Measurements from ENCODE around the gene NCOA6.

DNA sequence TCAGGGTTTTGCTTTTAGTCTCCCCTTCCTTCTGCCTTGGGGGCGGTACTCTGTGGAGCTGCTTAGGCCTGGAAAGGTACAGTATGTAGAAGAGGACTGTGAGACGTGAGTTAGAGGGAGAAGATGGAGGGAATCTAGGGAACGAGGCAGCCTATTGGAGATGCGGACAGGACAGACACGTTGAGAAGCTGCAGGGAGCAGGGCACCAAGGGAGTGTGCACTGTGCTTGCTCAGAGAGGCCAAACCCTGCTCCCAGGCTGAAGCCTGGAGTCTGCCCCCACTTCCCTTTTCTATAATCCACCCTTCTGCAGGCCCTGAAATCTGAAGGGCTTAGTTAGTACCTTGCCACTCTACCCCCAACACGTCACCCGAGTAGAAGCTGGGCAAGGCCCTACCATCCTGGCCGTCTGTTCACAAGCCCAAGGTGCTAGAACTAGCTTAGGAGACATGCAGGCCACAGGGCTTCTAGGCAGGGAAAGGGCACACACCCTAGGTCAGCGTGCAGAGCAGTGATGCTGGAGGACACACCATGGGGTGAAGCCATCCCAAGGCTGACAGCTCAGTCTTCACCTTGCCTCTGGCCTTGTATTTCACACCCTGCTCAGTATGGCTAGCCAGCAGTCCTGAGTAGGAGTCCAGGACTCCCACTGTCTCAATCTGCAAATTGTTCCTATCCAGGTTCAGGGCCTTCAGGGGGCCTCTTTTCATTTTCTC is 114.4 kb downstream of the NCOA6 start:
- TF ChIP-seq POLR2A (IDR thresholded peaks at IDR 0.05; ENCODE audit: low read length) (no peak), GATA1 (IDR thresholded peaks at IDR 0.05; ENCODE audit: low read depth, low read length) (no peak)
